Mucosa of descending colon (tissue), 3 donors: ENCODE measurements around the gene ARHGEF28. TPM values are rescaled to one million over a fixed set of nuclear protein-coding genes. Genes with fewer than 3 reads are reported as not detected.

Experiments used
- ATAC-seq: fragments of 200-7000 bp; cut with Tn5 transposase; one replicate; pipeline ENCODE4 v1.9.1; 2020; ENCODE audit warnings: mild to moderate bottlenecking, moderate library complexity
- DNase-seq, 3 donors: peaks; one replicate each; pipeline ENCODE4 v3.0.0-alpha.2; 2020
- H3K36me3 ChIP-seq: fragments of 200-600 bp; one replicate; pipeline ENCODE4 v1.8.0; 2021; ENCODE audit warnings: low read depth, mild to moderate bottlenecking
- H3K4me1 ChIP-seq: fragments of 200-600 bp; one replicate; pipeline ENCODE4 v1.8.0; 2021; ENCODE audit warnings: low read depth, mild to moderate bottlenecking
- H3K4me3 ChIP-seq: fragments of 200-600 bp; one replicate; pipeline ENCODE4 v1.8.0; 2021; ENCODE audit warnings: mild to moderate bottlenecking
- H3K9me3 ChIP-seq: fragments of 200-600 bp; one replicate; pipeline ENCODE4 v1.8.0; 2021; ENCODE audit warnings: mild to moderate bottlenecking
- CTCF ChIP-seq: fragments of 200-600 bp; IDR thresholded peaks from one replicate; pipeline ENCODE4 v1.8.0; 2022; ENCODE audit warnings: antibody characterized with exemption, mild to moderate bottlenecking
- intact Hi-C, 2 donors: fragments of 100-400 bp; cut with DNase I in 1 of 2; cut with micrococcal nuclease in 1 of 2; formaldehyde crosslinking; loops; one replicate each; pipeline versions ENCODE4 v1.11.0 to v1.11.1; 2022; cut with DNase I, micrococcal nuclease
- total RNA-seq, 3 donors: library from RNA; stranded (reverse); fragmentation: NEBNext Ultra II Directional in 2 of 3; extraction: Animal tissue kit (Norgen Biotek cat#: 25700) in 2 of 3; gene quantifications; one replicate each; pipeline versions ENCODE4 v1.2.1 to v1.2.4, GENCODE V29; 2021 to 2023
- donor health status: DM: no; HTN: no; CAD: no; lungs with moderate emphysema.
- donor health status: DM: no; HTN: no; CAD: no.
- donor health status: DM: no; HTN: yes; CAD: no.

The ARHGEF28 gene
- total RNA-seq, 3 donors from 2014 or later: 5.4 to 21.7 (median 11.6) TPM

- Histone ChIP-seq H3K9me3 (no peaks in the 10 kb centered on the region), H3K4me1 (peaks cover 5% of the 10 kb centered on the region), H3K4me3 (no peak overlapping the region), H3K36me3 (no peaks in the 10 kb centered on the region)
- no peak for TF ChIP-seq CTCF
- DNase-seq (no peak), ATAC-seq (no peak)
- intact Hi-C loops: no loop called here
These were observed 21.7 kb downstream of the ARHGEF28 start for GRCh38 chr5:73647721-73648120.

- Histone ChIP-seq H3K4me1 (peaks cover 9% of the 10 kb centered on the region), H3K36me3 (no peaks in the 10 kb centered on the region), H3K4me3 (no peak overlapping the region), H3K9me3 (no peaks in the 10 kb centered on the region)
- intact Hi-C loops: no loop called here
- DNase-seq (no peak), ATAC-seq (no peak)
- no peak for TF ChIP-seq CTCF
These were observed 22.5 kb downstream of the ARHGEF28 start for GRCh38 chr5:73648515-73648914.

- Histone ChIP-seq H3K4me1 (peaks cover 9% of the 10 kb centered on the region), H3K9me3 (no peaks in the 10 kb centered on the region), H3K4me3 (no peak overlapping the region), H3K36me3 (no peaks in the 10 kb centered on the region)
- DNase-seq: no peak
- intact Hi-C loops: no loop called here
- TF ChIP-seq CTCF: no peak
- no peak for ATAC-seq
These were observed 23.9 kb downstream of the ARHGEF28 start for GRCh38 chr5:73649926-73650325.

- peak in 2 of 3 donors; percentile 33 to 51 for DNase-seq
- TF ChIP-seq CTCF: no peak
- intact Hi-C loops: no loop called here
- ATAC-seq: peak; percentile 74
- Histone ChIP-seq H3K4me1 (peaks cover 9% of the 10 kb centered on the region), H3K9me3 (no peaks in the 10 kb centered on the region), H3K36me3 (no peaks in the 10 kb centered on the region), H3K4me3 (no peak overlapping the region)
These were observed 26.4 kb downstream of the ARHGEF28 start for GRCh38 chr5:73652391-73652790.

GRCh38 chr5:73654171-73654811, 28.3 kb downstream of the ARHGEF28 start:
- ATAC-seq (peak; percentile 60), DNase-seq (no peak)
- no peaks in the 10 kb centered on the region for H3K9me3 ChIP-seq
- no peak for TF ChIP-seq CTCF
- no peak overlapping the region for H3K4me3 ChIP-seq
- peaks cover 9% of the 10 kb centered on the region for H3K4me1 ChIP-seq
- intact Hi-C loops: no loop called here
- H3K36me3 ChIP-seq: no peaks in the 10 kb centered on the region
